Measurements from ENCODE around the gene ANKLE2.
"Not testable (repeated sequence)": the region's sequence is repeated elsewhere in the genome, so short reads cannot be mapped to it uniquely, and the experiment has no call there.

ANKLE2 gene

GRCh38 chr12:132776230-132776625 lies 14.6 kb upstream of the ANKLE2 start:
- H3K9ac ChIP-seq (ENCODE audit: low read length); H3K27me3 ChIP-seq (ENCODE audit: control insufficient read depth in 1 of 2, insufficient read depth in 2 of 2, low read length in 2 of 2); H3K9me3 ChIP-seq (ENCODE audit: low read length); H3K4me1 ChIP-seq (ENCODE audit: insufficient read depth, low read length); H3K4me3 ChIP-seq (ENCODE audit: low read depth in 1 of 2, low read length in 2 of 2); H3K27ac ChIP-seq (ENCODE audit: low read depth, low read length): not testable (repeated sequence)
- H3K36me3 ChIP-seq (ENCODE audit: insufficient read depth, low read length) = peaks cover 74% of the 10 kb centered on the region

DNA sequence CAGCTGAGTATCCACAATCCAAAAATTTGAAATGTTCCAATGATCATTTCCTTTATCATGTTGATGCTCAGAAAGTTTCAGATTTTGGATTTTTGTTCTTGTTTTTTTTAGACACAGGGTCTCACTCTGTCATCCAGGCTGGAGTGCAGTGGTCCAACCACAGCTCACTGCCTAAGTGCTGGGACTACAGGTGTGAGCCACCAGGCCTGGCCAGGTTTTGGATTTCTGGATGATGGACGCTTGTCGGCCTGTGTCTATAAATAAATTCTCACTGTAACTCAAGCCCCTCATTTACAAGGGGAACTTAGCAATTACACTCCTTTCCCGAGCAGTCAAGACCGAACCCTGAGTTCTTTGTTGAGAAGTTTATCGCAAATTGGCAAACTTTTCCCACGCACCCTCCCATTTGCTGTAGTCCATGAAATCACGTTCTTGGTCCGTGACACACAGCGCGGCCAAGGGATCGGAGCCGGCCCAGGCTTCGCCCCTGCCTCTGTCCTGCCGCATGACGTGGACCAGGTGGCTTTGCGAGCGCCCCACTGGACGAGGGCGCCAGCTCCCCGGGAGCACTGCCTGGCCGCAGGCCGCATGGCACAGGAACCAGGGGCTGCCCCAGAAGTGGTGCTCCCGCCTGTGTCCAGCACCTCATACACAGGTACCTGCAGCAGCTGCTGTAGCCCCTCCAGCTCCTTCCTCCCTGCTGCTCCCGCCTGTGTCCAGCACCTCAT lies 14.0 kb upstream of the ANKLE2 start:
- H3K27ac ChIP-seq (ENCODE audit: low read depth, low read length) = no peak overlapping the region
- no peak overlapping the region for H3K9ac ChIP-seq (ENCODE audit: low read length)
- H3K4me1 ChIP-seq (ENCODE audit: insufficient read depth, low read length) = no peaks in the 10 kb centered on the region
- H3K9me3 ChIP-seq (ENCODE audit: low read length) = no peaks in the 10 kb centered on the region
- no peaks in the 10 kb centered on the region for H3K27me3 ChIP-seq (ENCODE audit: control insufficient read depth in 1 of 2, insufficient read depth in 2 of 2, low read length in 2 of 2)
- H3K36me3 ChIP-seq (ENCODE audit: insufficient read depth, low read length) = peaks cover 68% of the 10 kb centered on the region
- no peak overlapping the region for H3K4me3 ChIP-seq (ENCODE audit: low read depth in 1 of 2, low read length in 2 of 2)

DNA sequence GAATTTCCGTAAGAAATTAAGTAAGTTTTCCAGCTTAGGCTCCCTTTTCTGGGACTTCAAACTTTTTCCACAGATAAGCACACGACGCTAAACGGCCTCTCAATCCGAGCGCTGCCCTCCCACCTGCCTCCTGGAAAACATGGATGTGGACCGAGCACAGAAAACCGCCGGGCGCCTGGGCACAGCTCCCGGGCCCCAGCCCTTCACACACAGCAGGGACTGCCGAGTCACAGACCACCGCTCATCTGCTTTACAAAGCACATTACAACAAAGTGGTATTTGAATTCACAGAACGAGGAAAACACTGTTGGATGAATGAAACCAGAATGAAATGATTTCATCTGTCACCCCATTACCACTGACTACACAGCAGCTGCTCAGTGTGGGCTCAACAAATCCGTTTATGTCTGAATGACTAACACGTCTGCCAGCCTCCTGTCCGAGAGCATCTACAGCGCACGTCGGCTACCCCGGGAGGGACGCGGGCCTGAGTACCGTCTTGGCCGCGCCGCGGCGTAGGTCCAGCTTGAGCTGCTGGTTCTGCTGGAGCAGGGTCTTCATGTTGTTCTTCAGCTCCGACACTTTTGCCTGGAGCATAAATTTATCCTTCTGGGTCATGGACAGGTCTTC lies 13.1 kb upstream of the ANKLE2 start:
- H3K9ac ChIP-seq (ENCODE audit: low read length) = no peak overlapping the region

GRCh38 chr12:132774159-132774558 lies 12.5 kb upstream of the ANKLE2 start:
- Histone ChIP-seq H3K9me3 (ENCODE audit: low read length) (no peaks in the 10 kb centered on the region), H3K9ac (ENCODE audit: low read length) (no peak overlapping the region), H3K4me3 (ENCODE audit: low read depth in 1 of 2, low read length in 2 of 2) (no peak overlapping the region), H3K27me3 (ENCODE audit: control insufficient read depth in 1 of 2, insufficient read depth in 2 of 2, low read length in 2 of 2) (no peaks in the 10 kb centered on the region), H3K27ac (ENCODE audit: low read depth, low read length) (no peak overlapping the region), H3K4me1 (ENCODE audit: insufficient read depth, low read length) (no peaks in the 10 kb centered on the region), H3K36me3 (ENCODE audit: insufficient read depth, low read length) (peaks cover 57% of the 10 kb centered on the region)

More for the DNA sequence above, 13.1 kb upstream of the ANKLE2 start:
- no peaks in the 10 kb centered on the region for H3K27me3 ChIP-seq (ENCODE audit: control insufficient read depth in 1 of 2, insufficient read depth in 2 of 2, low read length in 2 of 2)
- peaks cover 59% of the 10 kb centered on the region for H3K36me3 ChIP-seq (ENCODE audit: insufficient read depth, low read length)
- H3K27ac ChIP-seq (ENCODE audit: low read depth, low read length) = no peak overlapping the region
- no peak overlapping the region for H3K4me3 ChIP-seq (ENCODE audit: low read depth in 1 of 2, low read length in 2 of 2)
- no peaks in the 10 kb centered on the region for H3K9me3 ChIP-seq (ENCODE audit: low read length)
- H3K4me1 ChIP-seq (ENCODE audit: insufficient read depth, low read length) = no peaks in the 10 kb centered on the region

GRCh38 chr12:132773077-132773955 lies 11.7 kb upstream of the ANKLE2 start:
- peaks cover 6% of the 10 kb centered on the region for H3K4me1 ChIP-seq (ENCODE audit: insufficient read depth, low read length)
- H3K27me3 ChIP-seq (ENCODE audit: control insufficient read depth in 1 of 2, insufficient read depth in 2 of 2, low read length in 2 of 2) = no peaks in the 10 kb centered on the region

GRCh38 chr12:132772606-132773005 lies 11.0 kb upstream of the ANKLE2 start:
- Histone ChIP-seq H3K9ac (ENCODE audit: low read length) (no peak overlapping the region), H3K27ac (ENCODE audit: low read depth, low read length) (no peak overlapping the region), H3K36me3 (ENCODE audit: insufficient read depth, low read length) (peaks cover 53% of the 10 kb centered on the region)

More at GRCh38 chr12:132773077-132773955, 11.7 kb upstream of the ANKLE2 start:
- Histone ChIP-seq H3K36me3 (ENCODE audit: insufficient read depth, low read length) (peaks cover 57% of the 10 kb centered on the region), H3K4me3 (ENCODE audit: low read depth in 1 of 2, low read length in 2 of 2) (no peak overlapping the region), H3K9ac (ENCODE audit: low read length) (no peak overlapping the region), H3K27ac (ENCODE audit: low read depth, low read length) (no peak overlapping the region), H3K9me3 (ENCODE audit: low read length) (no peaks in the 10 kb centered on the region)

GRCh38 chr12:132771126-132771838 lies 9.7 kb upstream of the ANKLE2 start:
- no peak overlapping the region for H3K4me3 ChIP-seq (ENCODE audit: low read depth in 1 of 2, low read length in 2 of 2)
- H3K4me1 ChIP-seq (ENCODE audit: insufficient read depth, low read length) = peaks cover 7% of the 10 kb centered on the region
- H3K36me3 ChIP-seq (ENCODE audit: insufficient read depth, low read length) = peaks cover 40% of the 10 kb centered on the region
- no peaks in the 10 kb centered on the region for H3K9me3 ChIP-seq (ENCODE audit: low read length)
- no peaks in the 10 kb centered on the region for H3K27me3 ChIP-seq (ENCODE audit: control insufficient read depth in 1 of 2, insufficient read depth in 2 of 2, low read length in 2 of 2)
- no peak overlapping the region for H3K9ac ChIP-seq (ENCODE audit: low read length)
- no peak overlapping the region for H3K27ac ChIP-seq (ENCODE audit: low read depth, low read length)

More at GRCh38 chr12:132772606-132773005, 11.0 kb upstream of the ANKLE2 start:
- Histone ChIP-seq H3K4me1 (ENCODE audit: insufficient read depth, low read length) (peaks cover 7% of the 10 kb centered on the region), H3K9me3 (ENCODE audit: low read length) (no peaks in the 10 kb centered on the region), H3K27me3 (ENCODE audit: control insufficient read depth in 1 of 2, insufficient read depth in 2 of 2, low read length in 2 of 2) (no peaks in the 10 kb centered on the region), H3K4me3 (ENCODE audit: low read depth in 1 of 2, low read length in 2 of 2) (no peak overlapping the region)

DNA sequence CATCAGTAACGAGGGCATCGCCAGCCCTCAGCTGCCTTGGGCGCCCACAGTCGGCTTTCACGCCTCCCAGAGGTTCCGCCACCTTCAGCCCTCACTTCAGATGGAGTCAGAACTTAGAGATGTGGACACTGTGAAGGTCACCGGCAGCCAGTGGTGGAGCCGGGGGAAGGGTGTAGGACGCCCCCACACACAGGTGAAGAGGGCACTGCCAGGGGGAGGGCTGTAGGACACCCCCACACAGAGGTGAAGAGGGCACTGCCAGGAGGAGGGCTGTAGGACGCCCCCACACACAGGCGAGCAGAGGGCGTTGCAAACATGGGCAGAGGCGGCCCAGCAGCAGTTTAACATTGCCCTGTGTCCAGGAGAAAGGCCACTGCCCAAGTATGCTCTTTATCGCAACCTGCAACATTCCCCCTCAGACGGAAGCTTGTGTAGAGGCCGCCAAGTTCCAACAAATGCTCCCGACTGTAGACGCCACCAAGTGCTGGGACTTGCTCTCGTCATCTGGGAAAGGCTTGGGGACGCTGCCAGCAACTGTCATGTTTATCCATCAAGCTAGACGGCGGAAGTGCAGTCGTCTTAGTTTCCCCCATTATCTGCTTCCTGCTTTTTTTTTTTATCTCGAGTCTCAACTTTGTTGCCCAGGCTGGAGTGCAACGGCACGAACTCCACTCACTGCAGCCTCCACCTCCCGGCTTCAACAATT lies 4.9 kb upstream of the ANKLE2 start:
- Histone ChIP-seq H3K4me1 (ENCODE audit: insufficient read depth, low read length) (peaks cover 13% of the 10 kb centered on the region), H3K27me3 (ENCODE audit: control insufficient read depth in 1 of 2, insufficient read depth in 2 of 2, low read length in 2 of 2) (no peaks in the 10 kb centered on the region), H3K4me3 (ENCODE audit: low read depth in 1 of 2, low read length in 2 of 2) (no peak overlapping the region), H3K27ac (ENCODE audit: low read depth, low read length) (no peak overlapping the region), H3K9me3 (ENCODE audit: low read length) (no peaks in the 10 kb centered on the region), H3K9ac (ENCODE audit: low read length) (no peak overlapping the region), H3K36me3 (ENCODE audit: insufficient read depth, low read length) (peaks cover 2% of the 10 kb centered on the region)

GRCh38 chr12:132765361-132765760 lies 3.7 kb upstream of the ANKLE2 start:
- Histone ChIP-seq H3K4me1 (ENCODE audit: insufficient read depth, low read length) (peaks cover 20% of the 10 kb centered on the region), H3K9me3 (ENCODE audit: low read length) (no peaks in the 10 kb centered on the region), H3K27me3 (ENCODE audit: control insufficient read depth in 1 of 2, insufficient read depth in 2 of 2, low read length in 2 of 2) (no peaks in the 10 kb centered on the region), H3K9ac (ENCODE audit: low read length) (no peak overlapping the region), H3K36me3 (ENCODE audit: insufficient read depth, low read length) (no peaks in the 10 kb centered on the region), H3K27ac (ENCODE audit: low read depth, low read length) (no peak overlapping the region), H3K4me3 (ENCODE audit: low read depth in 1 of 2, low read length in 2 of 2) (no peak overlapping the region)

GRCh38 chr12:132764231-132764630 lies 2.6 kb upstream of the ANKLE2 start:
- peaks cover 24% of the 10 kb centered on the region for H3K4me1 ChIP-seq (ENCODE audit: insufficient read depth, low read length)
- no peak overlapping the region for H3K9ac ChIP-seq (ENCODE audit: low read length)
- H3K27me3 ChIP-seq (ENCODE audit: control insufficient read depth in 1 of 2, insufficient read depth in 2 of 2, low read length in 2 of 2) = no peaks in the 10 kb centered on the region
- no peaks in the 10 kb centered on the region for H3K9me3 ChIP-seq (ENCODE audit: low read length)
- H3K27ac ChIP-seq (ENCODE audit: low read depth, low read length) = no peak overlapping the region
- no peaks in the 10 kb centered on the region for H3K36me3 ChIP-seq (ENCODE audit: insufficient read depth, low read length)
- no peak overlapping the region for H3K4me3 ChIP-seq (ENCODE audit: low read depth in 1 of 2, low read length in 2 of 2)
